ENCODE measurements around the gene KCNAB2.

GRCh38 chr1:6128276-6129081 lies 82.8 kb downstream of the KCNAB2 start:
- no peak for TF ChIP-seq CTCF (IDR thresholded peaks at IDR 0.05; ENCODE audit: insufficient read depth, low read length)
- no peak for TF ChIP-seq GABPA (IDR thresholded peaks at IDR 0.05; ENCODE audit: low read depth)
- TF ChIP-seq REST (IDR thresholded peaks at IDR 0.05; ENCODE audit: insufficient replicate concordance, low read depth), result no peak
- no peak for TF ChIP-seq SPI1 (IDR thresholded peaks at IDR 0.05; ENCODE audit: borderline replicate concordance, low read depth)
- no peak for TF ChIP-seq POLR2AphosphoS5 (IDR thresholded peaks at IDR 0.05; ENCODE audit: low read depth)

Measured in HL-60 (cell line).